ENCODE measurements around the gene AHCYL1. TPM values are rescaled to one million over a fixed set of nuclear protein-coding genes. Genes with fewer than 3 reads are reported as not detected.

Gene AHCYL1
- total and polyA plus RNA-seq, 10 donors: 16.2 to 65.3 (median 50.0) TPM

DNA sequence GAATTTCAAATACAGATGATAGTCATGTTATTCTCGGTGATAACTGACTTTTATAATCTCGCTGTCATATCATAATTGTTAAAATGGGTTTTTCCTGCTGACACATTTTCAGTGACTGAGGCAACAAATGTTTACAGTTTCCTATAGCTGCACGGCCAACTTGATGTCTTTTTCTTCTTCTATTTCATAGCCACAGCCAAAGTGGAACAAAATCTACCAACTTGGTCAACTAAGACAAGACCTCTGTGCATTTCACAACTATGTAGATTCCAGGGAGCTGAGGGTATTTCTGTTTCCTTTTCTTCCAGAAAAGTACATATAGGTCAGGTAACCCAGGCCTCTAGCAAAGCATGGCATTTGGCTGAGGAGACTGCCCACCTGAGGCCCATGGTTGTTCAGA, 10.4 kb upstream of the AHCYL1 start:
- no peak overlapping the region for H3K27ac ChIP-seq
- WGBS, 5 donors: 82 to 95% (median 92%) methylated on average over 3 of the region's 3 CpGs
- TF ChIP-seq POLR2AphosphoS5 (IDR thresholded peaks at IDR 0.05) (no peak), POLR2A (IDR thresholded peaks at IDR 0.05) (no peak)
- peaks cover 0 to 4% (median under 1%) of the 10 kb centered on the region in 6 donors for H3K4me1 ChIP-seq
- H3K4me3 ChIP-seq: no peak overlapping the region
- no peak for DNase-seq
- peaks cover 0 to 10% (median 0%) of the 10 kb centered on the region in 7 donors for H3K27me3 ChIP-seq (replicated peaks in 1 of 7)
- H3K9me3 ChIP-seq: no peaks in the 10 kb centered on the region
- intact Hi-C loops (cut with DNase I; ENCODE audit: low total_unique reads): no loop called here
- H3K36me3 ChIP-seq: no peaks in the 10 kb centered on the region

DNA sequence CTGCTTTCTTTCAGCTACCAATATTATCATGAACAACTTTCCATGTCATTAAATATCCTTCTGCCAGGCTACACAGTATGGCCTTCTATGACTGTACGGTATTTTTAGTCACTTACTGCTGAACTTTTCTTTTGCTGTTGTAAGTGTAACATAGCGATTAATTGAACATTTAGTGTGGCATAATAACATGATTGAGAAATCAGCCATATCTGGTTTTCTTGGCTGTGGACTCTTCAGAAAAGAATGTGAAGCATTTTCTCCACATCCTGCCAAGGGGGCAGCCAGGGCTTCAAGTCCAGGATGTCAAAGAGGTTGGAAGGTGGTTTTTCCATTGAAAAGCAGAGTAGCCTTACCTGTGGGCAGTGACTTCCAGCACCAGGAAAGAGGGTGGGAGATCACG, 8.8 kb upstream of the AHCYL1 start:
- intact Hi-C loops (cut with DNase I; ENCODE audit: low total_unique reads): no loop called here
- TF ChIP-seq POLR2AphosphoS5 (IDR thresholded peaks at IDR 0.05) (no peak), POLR2A (IDR thresholded peaks at IDR 0.05) (no peak)
- TF ChIP-seq, protein P1, sequence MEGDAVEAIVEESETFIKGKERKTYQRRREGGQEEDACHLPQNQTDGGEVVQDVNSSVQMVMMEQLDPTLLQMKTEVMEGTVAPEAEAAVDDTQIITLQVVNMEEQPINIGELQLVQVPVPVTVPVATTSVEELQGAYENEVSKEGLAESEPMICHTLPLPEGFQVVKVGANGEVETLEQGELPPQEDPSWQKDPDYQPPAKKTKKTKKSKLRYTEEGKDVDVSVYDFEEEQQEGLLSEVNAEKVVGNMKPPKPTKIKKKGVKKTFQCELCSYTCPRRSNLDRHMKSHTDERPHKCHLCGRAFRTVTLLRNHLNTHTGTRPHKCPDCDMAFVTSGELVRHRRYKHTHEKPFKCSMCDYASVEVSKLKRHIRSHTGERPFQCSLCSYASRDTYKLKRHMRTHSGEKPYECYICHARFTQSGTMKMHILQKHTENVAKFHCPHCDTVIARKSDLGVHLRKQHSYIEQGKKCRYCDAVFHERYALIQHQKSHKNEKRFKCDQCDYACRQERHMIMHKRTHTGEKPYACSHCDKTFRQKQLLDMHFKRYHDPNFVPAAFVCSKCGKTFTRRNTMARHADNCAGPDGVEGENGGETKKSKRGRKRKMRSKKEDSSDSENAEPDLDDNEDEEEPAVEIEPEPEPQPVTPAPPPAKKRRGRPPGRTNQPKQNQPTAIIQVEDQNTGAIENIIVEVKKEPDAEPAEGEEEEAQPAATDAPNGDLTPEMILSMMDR (IDR thresholded peaks at IDR 0.05 in 8 of 11, conservative IDR thresholded peaks at IDR 0.05 in 3 of 11): no peak

DNA sequence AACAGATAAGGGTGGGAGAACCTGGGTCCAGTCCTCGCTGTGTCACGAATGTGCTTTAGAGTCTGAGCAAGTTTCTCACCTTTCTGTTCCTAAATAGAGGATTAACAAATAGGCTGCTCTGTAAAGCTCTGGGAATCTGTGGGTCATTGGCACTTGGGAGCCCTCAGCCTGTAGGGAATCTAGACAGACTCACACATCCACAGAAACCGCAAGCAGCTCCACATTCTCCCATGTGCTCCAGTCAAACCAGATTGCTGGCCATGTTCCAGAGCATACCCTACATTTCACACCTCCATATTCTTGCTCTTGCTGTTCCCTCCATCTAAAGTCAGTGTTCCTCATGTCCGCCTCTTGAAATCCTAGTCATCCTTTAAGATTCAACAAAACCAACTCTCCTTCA, 7.8 kb upstream of the AHCYL1 start:
- no peak for DNase-seq
- intact Hi-C loops (cut with DNase I; ENCODE audit: low total_unique reads): no loop called here
- Histone ChIP-seq H3K9me3 (no peaks in the 10 kb centered on the region), H3K4me3 (no peak overlapping the region), H3K36me3 (no peaks in the 10 kb centered on the region), H3K4me1 (peaks cover 0 to 15% (median 6%) of the 10 kb centered on the region in 6 donors), H3K27me3 (replicated peaks in 1 of 7) (peaks cover 0 to 11% (median 0%) of the 10 kb centered on the region in 7 donors), H3K27ac (no peak overlapping the region)
- TF ChIP-seq, protein P1 (IDR thresholded peaks at IDR 0.05 in 8 of 11, conservative IDR thresholded peaks at IDR 0.05 in 3 of 11): no peak
- TF ChIP-seq POLR2A (IDR thresholded peaks at IDR 0.05) (no peak), POLR2AphosphoS5 (IDR thresholded peaks at IDR 0.05) (no peak)
- 91 to 99% (median 94%) methylated on average over 4 of the region's 4 CpGs for WGBS, 5 donors

More for the DNA sequence above, 8.8 kb upstream of the AHCYL1 start:
- Histone ChIP-seq H3K27me3 (replicated peaks in 1 of 7) (peaks cover 0 to 11% (median 0%) of the 10 kb centered on the region in 7 donors), H3K4me1 (peaks cover 0 to 15% (median 6%) of the 10 kb centered on the region in 6 donors), H3K4me3 (no peak overlapping the region), H3K36me3 (no peaks in the 10 kb centered on the region), H3K27ac (no peak overlapping the region), H3K9me3 (no peaks in the 10 kb centered on the region)
- no peak for DNase-seq
- WGBS, 5 donors: 70 to 86% (median 84%) methylated on average over 3 of the region's 3 CpGs

DNA sequence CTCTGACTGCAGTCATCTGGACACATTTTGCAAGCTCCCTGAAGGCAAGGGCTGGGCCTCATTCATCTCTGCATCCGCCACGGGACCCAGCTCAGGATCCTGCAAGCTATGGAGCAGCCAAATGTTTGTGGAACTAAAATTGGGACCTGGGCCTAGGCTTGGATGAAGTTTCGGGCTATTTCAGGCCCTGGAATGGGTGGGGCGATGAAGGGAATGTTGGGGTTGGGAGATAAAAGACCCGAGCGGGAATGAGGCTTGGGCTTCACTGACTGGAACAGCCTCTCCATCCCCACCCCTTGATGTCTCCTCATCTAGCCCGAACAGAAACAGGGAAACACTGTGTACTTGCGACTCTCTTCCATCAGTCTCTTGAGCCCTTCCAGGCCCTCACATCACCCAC, 7.3 kb upstream of the AHCYL1 start:
- Histone ChIP-seq H3K27me3 (replicated peaks in 1 of 7) (peaks cover 0 to 11% (median 0%) of the 10 kb centered on the region in 7 donors), H3K4me1 (peaks cover 0 to 15% (median 6%) of the 10 kb centered on the region in 6 donors), H3K9me3 (no peaks in the 10 kb centered on the region), H3K27ac (no peak overlapping the region), H3K4me3 (no peak overlapping the region), H3K36me3 (no peaks in the 10 kb centered on the region)
- TF ChIP-seq POLR2A (IDR thresholded peaks at IDR 0.05): no peak
- no peak for TF ChIP-seq POLR2AphosphoS5 (IDR thresholded peaks at IDR 0.05)
- TF ChIP-seq, protein P1 (IDR thresholded peaks at IDR 0.05 in 8 of 11, conservative IDR thresholded peaks at IDR 0.05 in 3 of 11): no peak
- intact Hi-C loops (cut with DNase I; ENCODE audit: low total_unique reads): no loop called here
- DNase-seq: no peak
- 85 to 95% (median 93%) methylated on average over 8 of the region's 8 CpGs for WGBS, 5 donors
